Thyroid gland (tissue), 4 donors: ENCODE measurements around the gene MED27.

Source experiments
- POLR2A ChIP-seq, 2 donors: fragments of 450-650 bp; IDR thresholded peaks; one replicate each; pipeline ENCODE4 v1.6.1; 2017; ENCODE audit warnings: antibody characterized with exemption in 2 of 2, mild to moderate bottlenecking in 2 of 2, moderate library complexity in 1 of 2
- TF ChIP-seq, protein P1 (sequence below), 6 experiments: fragments of 200-600 bp in 3 of 6; fragments of 450-650 bp in 3 of 6; sonication (generic) in 3 of 6; IDR thresholded peaks; one replicate each; pipeline ENCODE4 v1.5.1; 2016 to 2019; ENCODE audit warnings: antibody characterized with exemption in 6 of 6, mild to moderate bottlenecking in 2 of 6, inconsistent platforms in 1 of 6, moderate library complexity in 1 of 6

DNA sequence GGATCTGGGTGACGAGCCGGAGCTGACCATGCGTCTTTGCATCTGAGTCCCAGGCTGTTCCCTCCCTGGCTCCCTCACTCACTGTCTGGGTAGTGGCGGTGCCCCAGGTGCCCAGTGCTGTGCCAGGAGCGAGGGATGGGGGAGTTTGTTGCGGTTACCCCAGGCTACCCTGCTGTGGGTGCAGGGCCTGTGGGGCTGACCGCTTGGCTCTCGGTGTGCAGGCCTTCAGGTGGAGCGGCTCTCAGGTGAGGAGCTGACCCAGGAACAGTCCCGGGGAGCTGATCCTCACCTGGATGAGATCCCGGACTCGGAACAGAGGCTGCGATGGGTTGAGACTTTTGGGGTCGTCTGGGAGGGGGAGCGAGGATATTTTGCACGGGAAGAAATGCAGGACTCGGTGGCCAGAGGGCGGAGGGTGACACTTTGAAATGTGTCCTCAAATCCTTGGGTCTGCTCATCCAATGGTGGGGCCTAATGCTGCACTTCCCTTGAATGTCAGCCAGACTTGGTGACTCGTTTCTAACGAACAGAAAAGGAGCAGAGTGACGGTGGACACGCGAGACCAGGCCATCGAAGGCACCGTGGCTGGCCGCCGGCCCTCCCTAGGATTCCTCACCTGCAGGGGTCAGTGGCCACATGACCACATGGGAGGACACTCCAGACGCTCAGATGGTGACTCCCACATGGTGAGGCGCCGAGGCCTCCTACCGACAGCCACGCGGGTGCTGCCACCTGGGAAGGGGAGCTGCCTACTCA, 235.5 kb downstream of the MED27 start:
- TF ChIP-seq, protein P1, sequence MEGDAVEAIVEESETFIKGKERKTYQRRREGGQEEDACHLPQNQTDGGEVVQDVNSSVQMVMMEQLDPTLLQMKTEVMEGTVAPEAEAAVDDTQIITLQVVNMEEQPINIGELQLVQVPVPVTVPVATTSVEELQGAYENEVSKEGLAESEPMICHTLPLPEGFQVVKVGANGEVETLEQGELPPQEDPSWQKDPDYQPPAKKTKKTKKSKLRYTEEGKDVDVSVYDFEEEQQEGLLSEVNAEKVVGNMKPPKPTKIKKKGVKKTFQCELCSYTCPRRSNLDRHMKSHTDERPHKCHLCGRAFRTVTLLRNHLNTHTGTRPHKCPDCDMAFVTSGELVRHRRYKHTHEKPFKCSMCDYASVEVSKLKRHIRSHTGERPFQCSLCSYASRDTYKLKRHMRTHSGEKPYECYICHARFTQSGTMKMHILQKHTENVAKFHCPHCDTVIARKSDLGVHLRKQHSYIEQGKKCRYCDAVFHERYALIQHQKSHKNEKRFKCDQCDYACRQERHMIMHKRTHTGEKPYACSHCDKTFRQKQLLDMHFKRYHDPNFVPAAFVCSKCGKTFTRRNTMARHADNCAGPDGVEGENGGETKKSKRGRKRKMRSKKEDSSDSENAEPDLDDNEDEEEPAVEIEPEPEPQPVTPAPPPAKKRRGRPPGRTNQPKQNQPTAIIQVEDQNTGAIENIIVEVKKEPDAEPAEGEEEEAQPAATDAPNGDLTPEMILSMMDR (IDR thresholded peaks at IDR 0.05): no peak
- no peak for TF ChIP-seq POLR2A (IDR thresholded peaks at IDR 0.05)
